Stimulated activated naive CD8-positive, alpha-beta T cell treated with anti-CD3 and anti-CD28 coated beads, Interleukin-15, Interleukin-2, amounts not matched to agents 100 ng/mL and 50 ng/mL, for 24 hours (primary cell): ENCODE data around the gene DGUOK.
"Not testable (repeated sequence)": the region's sequence is repeated elsewhere in the genome, so short reads cannot be mapped to it uniquely, and the experiment has no call there.

Experiments
- H3K27ac Mint-ChIP-seq: one replicate; pipeline ENCODE4 v1.8.0; 2021; ENCODE audit warnings: mild to moderate bottlenecking, mixed read lengths
- H3K27me3 Mint-ChIP-seq: one replicate; pipeline ENCODE4 v1.8.0; 2021; ENCODE audit warnings: mixed read lengths
- H3K36me3 Mint-ChIP-seq: one replicate; pipeline ENCODE4 v1.8.0; 2021; ENCODE audit warnings: low read depth, mixed read lengths
- H3K4me1 Mint-ChIP-seq: one replicate; pipeline ENCODE4 v1.8.0; 2021; ENCODE audit warnings: low read depth, mixed read lengths
- H3K4me3 Mint-ChIP-seq: one replicate; pipeline ENCODE4 v1.8.0; 2021; ENCODE audit warnings: mild to moderate bottlenecking, mixed read lengths
- H3K9me3 Mint-ChIP-seq: one replicate; pipeline ENCODE4 v1.8.0; 2021; ENCODE audit warnings: mixed read lengths

DGUOK gene

GRCh38 chr2:73925033-73925704, 1.5 kb upstream of the DGUOK start:
- H3K36me3 Mint-ChIP-seq: peaks cover 15% of the 10 kb centered on the region
- H3K4me3 Mint-ChIP-seq: no peak overlapping the region
- peak overlapping the region; percentile 43 for H3K27ac Mint-ChIP-seq
- H3K4me1 Mint-ChIP-seq: peaks cover 50% of the 10 kb centered on the region
- no peaks in the 10 kb centered on the region for H3K27me3 Mint-ChIP-seq
- no peaks in the 10 kb centered on the region for H3K9me3 Mint-ChIP-seq

DNA sequence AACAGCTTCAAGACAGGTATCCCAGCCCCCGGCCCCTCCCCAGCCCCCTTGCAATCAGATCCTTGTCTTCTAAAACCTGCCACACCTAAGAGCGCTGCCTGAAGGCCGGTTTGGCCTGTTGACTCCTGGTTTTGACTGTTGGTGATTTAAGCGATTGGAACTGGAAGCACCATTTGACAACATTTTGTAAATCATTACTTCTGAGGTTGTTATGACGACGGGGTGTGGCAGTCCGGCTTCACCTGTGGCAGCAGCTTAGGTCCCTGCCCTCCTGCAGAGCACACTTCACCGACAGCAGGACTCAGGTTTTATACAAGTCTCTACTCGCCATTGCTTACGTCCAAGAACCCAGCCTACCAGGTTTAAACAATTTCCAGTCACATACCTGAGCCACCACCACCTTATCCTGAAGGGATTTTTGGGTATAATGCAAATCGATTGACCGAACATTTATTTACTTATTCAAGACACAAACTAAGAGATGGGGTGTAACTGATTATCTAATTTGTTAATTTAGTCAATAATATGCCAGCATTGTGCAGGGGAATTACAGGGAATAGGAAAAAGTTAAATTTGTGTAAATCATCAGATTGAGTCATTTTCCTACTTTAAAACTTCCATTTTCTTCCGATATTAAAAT, 707 bp upstream of the DGUOK start:
- H3K36me3 Mint-ChIP-seq: peaks cover 17% of the 10 kb centered on the region
- peak overlapping the region; percentile 92 for H3K4me3 Mint-ChIP-seq
- H3K27me3 Mint-ChIP-seq: no peaks in the 10 kb centered on the region
- peaks cover 58% of the 10 kb centered on the region for H3K4me1 Mint-ChIP-seq
- no peaks in the 10 kb centered on the region for H3K9me3 Mint-ChIP-seq
- peak overlapping the region; percentile 89 for H3K27ac Mint-ChIP-seq

DNA sequence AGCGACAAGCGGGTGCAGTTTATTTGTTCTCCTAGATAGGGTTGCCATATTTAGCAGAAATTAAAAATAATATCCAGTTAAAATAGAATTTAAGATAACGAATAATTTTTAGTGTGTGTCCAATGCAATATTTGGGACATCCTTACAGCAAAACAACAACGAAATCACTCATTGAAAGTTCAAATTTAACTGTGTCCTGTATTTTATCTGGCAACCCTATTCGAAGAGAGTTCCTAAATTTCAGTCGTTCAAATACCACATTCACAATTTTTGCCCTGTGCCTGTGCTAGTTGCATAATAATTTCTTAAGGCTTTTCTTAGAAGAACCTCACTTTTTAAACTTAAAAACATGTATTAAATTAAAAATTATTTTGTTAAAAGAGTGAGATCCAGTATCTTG, 664 bp downstream of the DGUOK start:
- H3K4me3 Mint-ChIP-seq: peak overlapping the region; percentile 92
- H3K4me1 Mint-ChIP-seq: peaks cover 71% of the 10 kb centered on the region

DNA sequence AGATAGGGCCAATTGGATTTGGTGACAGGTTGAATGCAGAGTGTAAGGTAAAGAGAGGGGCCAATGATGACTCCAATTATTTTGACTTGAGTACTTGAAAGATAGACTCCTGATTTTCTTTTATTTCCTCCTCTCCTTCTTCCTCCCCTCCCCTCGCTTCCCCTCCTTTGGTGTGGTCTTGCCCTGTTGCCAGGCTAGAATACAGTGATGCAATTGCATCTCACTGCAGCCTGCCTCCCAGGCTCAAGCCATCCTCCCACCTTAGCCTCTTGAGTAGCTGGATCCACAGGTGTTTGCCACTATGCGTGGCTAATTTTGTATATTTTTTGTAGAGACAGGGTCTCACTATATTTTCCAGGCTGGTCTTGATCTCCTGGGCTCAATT, 2.3 kb downstream of the DGUOK start:
- H3K36me3 Mint-ChIP-seq: peaks cover 43% of the 10 kb centered on the region
- peak overlapping the region; percentile 83 for H3K4me3 Mint-ChIP-seq
- H3K4me1 Mint-ChIP-seq: peaks cover 79% of the 10 kb centered on the region
- no peaks in the 10 kb centered on the region for H3K9me3 Mint-ChIP-seq
- H3K27ac Mint-ChIP-seq: peak overlapping the region; percentile 50
- H3K27me3 Mint-ChIP-seq: no peaks in the 10 kb centered on the region

More for the DNA sequence above, 664 bp downstream of the DGUOK start:
- Mint-ChIP-seq H3K36me3 (peaks cover 27% of the 10 kb centered on the region), H3K9me3 (no peaks in the 10 kb centered on the region), H3K27me3 (no peaks in the 10 kb centered on the region), H3K27ac (peak overlapping the region; percentile 94)

GRCh38 chr2:73930386-73930785, 3.7 kb downstream of the DGUOK start:
- Mint-ChIP-seq H3K9me3 (no peaks in the 10 kb centered on the region), H3K4me3 (no peak overlapping the region), H3K27ac (no peak overlapping the region), H3K4me1 (peaks cover 82% of the 10 kb centered on the region), H3K27me3 (no peaks in the 10 kb centered on the region), H3K36me3 (peaks cover 44% of the 10 kb centered on the region)

DNA sequence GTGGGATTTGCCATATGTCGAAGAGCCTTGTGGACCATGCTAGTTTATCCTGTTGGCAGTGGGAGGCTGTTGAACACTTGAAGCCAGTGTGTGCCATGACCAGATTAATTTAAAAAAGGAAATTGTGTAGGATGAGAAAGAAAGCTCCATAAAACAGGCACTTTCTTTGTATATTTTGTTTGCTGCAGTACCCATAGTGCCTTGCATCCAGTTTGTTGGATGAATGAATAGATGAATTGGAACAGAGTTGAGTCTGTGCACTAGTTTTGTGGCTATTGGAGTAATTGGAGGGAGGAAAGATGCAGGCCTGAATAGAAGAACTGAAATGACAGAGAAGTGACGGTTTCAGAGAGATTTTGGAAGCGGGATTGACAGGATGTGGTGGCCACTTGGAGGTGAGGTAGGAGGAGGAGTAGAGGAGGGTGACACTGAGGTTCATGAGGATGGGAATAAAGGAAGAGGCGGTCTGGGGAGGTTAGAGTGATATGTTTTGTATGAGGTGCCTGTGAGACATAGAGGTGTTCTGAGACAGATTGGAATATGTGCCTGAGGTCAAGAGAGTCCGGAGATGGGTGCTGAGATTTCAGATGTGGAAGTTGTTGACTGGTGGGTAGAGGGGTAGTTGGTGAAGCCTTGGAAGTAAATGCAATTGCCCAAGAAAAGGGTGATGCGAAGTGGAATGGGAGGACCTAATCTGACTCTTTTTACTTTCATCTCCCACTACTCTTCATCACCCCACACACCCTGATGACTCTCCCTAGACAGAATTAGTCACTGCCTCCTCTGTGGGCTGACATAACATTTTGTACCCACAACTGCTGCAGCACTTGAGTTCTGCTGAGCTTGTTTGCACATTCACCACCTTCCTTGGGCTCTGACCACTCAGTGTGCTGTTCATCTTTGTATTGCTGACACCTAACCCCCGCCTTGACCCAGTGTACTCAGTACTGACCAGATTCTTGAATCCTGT, 5.1 kb downstream of the DGUOK start:
- no peaks in the 10 kb centered on the region for H3K27me3 Mint-ChIP-seq
- peak overlapping the region; percentile 77 for H3K27ac Mint-ChIP-seq
- peaks cover 52% of the 10 kb centered on the region for H3K36me3 Mint-ChIP-seq
- H3K9me3 Mint-ChIP-seq: no peaks in the 10 kb centered on the region
- peak overlapping the region; percentile 17 for H3K4me3 Mint-ChIP-seq
- H3K4me1 Mint-ChIP-seq: peaks cover 80% of the 10 kb centered on the region

GRCh38 chr2:73933194-73933593, 6.5 kb downstream of the DGUOK start:
- Mint-ChIP-seq H3K4me1 (peaks cover 88% of the 10 kb centered on the region), H3K4me3 (peak overlapping the region; percentile 31), H3K27ac (no peak overlapping the region), H3K9me3 (no peaks in the 10 kb centered on the region), H3K27me3 (no peaks in the 10 kb centered on the region), H3K36me3 (peaks cover 62% of the 10 kb centered on the region)

DNA sequence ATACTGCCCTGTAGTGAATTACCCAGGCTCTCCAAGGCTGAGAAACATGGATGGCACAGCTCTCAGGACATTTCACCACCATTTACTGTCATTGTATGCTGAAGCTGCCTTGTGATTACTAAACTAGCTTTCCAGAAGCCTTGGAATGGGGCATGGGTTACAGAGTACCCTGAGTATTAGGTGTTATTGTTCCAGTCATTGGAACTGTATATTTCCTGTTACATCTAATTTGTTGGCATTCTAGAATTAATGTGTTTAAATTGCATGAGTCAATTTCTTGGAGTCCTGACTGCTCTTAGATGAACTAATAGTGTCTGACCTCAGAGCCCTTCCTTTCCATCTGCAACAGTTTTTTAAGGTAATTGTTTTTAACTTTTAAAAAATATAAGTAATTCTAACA, 9.0 kb downstream of the DGUOK start:
- peaks cover 61% of the 10 kb centered on the region for H3K36me3 Mint-ChIP-seq
- peaks cover 88% of the 10 kb centered on the region for H3K4me1 Mint-ChIP-seq
- no peaks in the 10 kb centered on the region for H3K27me3 Mint-ChIP-seq
- no peaks in the 10 kb centered on the region for H3K9me3 Mint-ChIP-seq
- no peak overlapping the region for H3K27ac Mint-ChIP-seq
- no peak overlapping the region for H3K4me3 Mint-ChIP-seq

DNA sequence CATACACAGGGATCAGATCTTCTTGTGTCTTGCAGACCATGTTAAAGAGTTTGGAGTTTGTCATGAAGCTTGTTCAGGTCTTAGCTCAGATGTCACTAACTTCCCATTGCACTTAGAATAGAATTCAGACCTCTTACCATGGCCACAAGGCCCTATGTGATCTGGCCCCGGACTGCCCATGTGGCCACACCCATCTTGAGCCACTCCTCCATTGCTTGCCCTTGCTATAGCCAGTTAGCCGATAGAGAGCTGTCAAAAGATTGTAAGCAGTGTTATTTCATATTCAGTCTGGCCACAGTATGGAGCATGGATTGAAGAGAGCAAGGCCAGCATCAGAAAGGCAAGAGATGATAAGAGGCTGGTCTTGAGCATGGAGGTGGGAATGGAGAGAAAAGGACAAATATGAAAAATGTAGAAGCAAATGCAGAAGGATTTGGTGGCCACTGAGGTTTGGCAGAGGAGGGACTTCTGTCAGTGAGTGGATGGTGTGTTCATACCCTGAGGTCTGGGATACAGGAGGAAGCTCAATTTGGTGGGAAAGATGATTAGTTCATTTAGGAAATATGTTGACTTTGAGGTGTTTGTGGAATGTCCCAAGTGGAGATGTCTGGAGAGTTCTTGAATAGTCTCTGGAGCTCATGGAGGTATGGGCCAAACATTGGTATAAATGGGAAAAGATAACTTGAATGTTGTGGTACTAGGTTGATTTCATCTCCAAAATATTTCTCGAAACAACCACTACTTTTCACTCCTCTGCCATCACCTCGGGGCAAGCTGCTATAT, 10.6 kb downstream of the DGUOK start:
- peaks cover 64% of the 10 kb centered on the region for H3K36me3 Mint-ChIP-seq
- no peak overlapping the region for H3K27ac Mint-ChIP-seq
- peaks cover 86% of the 10 kb centered on the region for H3K4me1 Mint-ChIP-seq
- no peak overlapping the region for H3K4me3 Mint-ChIP-seq
- no peaks in the 10 kb centered on the region for H3K9me3 Mint-ChIP-seq
- no peaks in the 10 kb centered on the region for H3K27me3 Mint-ChIP-seq

GRCh38 chr2:73937899-73938298, 11.2 kb downstream of the DGUOK start:
- Mint-ChIP-seq H3K4me3 (no peak overlapping the region), H3K36me3 (peaks cover 64% of the 10 kb centered on the region), H3K27ac (no peak overlapping the region), H3K4me1 (peaks cover 86% of the 10 kb centered on the region), H3K9me3 (no peaks in the 10 kb centered on the region), H3K27me3 (no peaks in the 10 kb centered on the region)

GRCh38 chr2:73938718-73939352, 12.2 kb downstream of the DGUOK start:
- H3K36me3 Mint-ChIP-seq: peaks cover 59% of the 10 kb centered on the region
- H3K4me3 Mint-ChIP-seq: peak overlapping the region; percentile 33
- H3K27ac Mint-ChIP-seq: peak overlapping the region; percentile 56
- H3K4me1 Mint-ChIP-seq: peaks cover 85% of the 10 kb centered on the region
- no peaks in the 10 kb centered on the region for H3K9me3 Mint-ChIP-seq
- no peaks in the 10 kb centered on the region for H3K27me3 Mint-ChIP-seq

DNA sequence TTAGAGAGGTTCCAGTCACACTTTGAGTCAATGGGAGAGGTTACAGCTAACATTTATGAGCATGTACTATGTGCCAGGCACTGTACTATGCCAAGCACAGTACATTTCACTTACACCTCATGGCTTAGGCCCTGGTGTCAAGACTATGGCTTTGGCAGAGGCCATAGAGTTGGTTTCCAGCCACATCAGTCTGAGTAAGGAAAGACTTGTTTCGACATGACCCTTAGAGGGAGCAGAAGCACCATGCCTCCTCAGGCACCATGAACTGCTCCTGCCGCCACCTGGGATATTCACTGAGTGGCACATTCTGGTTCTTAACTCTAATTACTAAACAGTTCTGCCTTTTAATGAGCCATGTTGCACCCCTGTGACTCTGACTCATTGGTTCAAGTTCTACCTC, 12.7 kb downstream of the DGUOK start:
- Mint-ChIP-seq H3K4me1 (peaks cover 88% of the 10 kb centered on the region), H3K36me3 (peaks cover 62% of the 10 kb centered on the region), H3K27me3 (no peaks in the 10 kb centered on the region), H3K27ac (peak overlapping the region; percentile 42), H3K4me3 (no peak overlapping the region), H3K9me3 (no peaks in the 10 kb centered on the region)

DNA sequence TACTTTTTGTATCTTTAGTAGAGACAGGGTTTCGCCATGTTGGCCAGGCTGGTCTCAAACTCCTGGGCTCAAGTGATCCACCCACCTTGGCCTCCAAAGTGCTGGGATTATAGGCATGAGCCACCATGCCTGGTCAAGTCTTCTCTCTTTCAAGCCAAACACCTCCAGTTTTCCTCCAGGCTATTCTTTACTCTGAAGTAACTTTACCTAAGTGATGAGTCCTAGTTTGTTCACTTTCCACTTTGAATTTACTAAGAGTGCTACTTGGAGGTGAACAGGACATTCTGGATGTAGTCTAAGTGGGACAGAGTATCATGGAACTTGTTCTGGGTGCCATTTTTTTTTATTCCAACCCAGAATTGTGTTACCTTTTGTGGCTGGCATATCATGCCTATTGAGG, 13.4 kb downstream of the DGUOK start:
- Mint-ChIP-seq H3K36me3 (peaks cover 67% of the 10 kb centered on the region), H3K4me1 (peaks cover 94% of the 10 kb centered on the region)
- not testable (repeated sequence) for H3K27me3 Mint-ChIP-seq, H3K27ac Mint-ChIP-seq, H3K4me3 Mint-ChIP-seq, H3K9me3 Mint-ChIP-seq

DNA sequence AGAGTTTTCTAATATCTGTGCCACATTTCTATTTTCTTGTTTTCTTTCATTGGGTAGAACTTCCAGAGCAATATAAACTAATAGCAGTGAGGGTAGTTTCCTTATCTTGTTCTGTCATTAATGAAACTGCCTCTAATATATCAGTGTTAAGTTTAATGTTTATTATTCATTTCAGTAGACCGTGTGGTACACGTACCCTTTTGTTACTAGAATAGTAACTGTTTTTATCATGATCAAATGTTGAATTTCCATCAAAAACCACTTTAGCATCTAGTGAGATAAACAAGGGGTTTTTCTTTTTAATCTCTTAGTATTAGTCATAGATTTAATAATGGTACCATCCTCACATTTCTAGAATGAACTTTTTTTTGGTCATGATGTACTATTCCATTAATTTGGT, 16.0 kb downstream of the DGUOK start:
- Mint-ChIP-seq H3K4me3 (no peak overlapping the region), H3K27me3 (no peaks in the 10 kb centered on the region), H3K4me1 (peaks cover 91% of the 10 kb centered on the region), H3K9me3 (no peaks in the 10 kb centered on the region), H3K27ac (peak overlapping the region; percentile 68), H3K36me3 (peaks cover 72% of the 10 kb centered on the region)
